HUES64 (cell line): ENCODE data around the gene ZNF345. TPM values are rescaled to one million over a fixed set of nuclear protein-coding genes. Genes with fewer than 3 reads are reported as not detected.

Experiments
- H3K27ac ChIP-seq: 2 replicates; pipeline ENCODE4 v1.7.0; 2013; ENCODE audit warnings: low read depth, low read length, inconsistent platforms
- H3K27me3 ChIP-seq: 2 replicates; pipeline ENCODE4 v1.6.1; 2013; ENCODE audit warnings: mild to moderate bottlenecking, low read length; ENCODE audit not compliant: insufficient read depth
- H3K36me3 ChIP-seq: 2 replicates; pipeline ENCODE4 v1.6.1; 2013; ENCODE audit warnings: mild to moderate bottlenecking, low read length; ENCODE audit not compliant: insufficient read depth
- H3K4me1 ChIP-seq: 2 replicates; pipeline ENCODE4 v1.6.1; 2013; ENCODE audit warnings: mild to moderate bottlenecking, low read length, moderate library complexity; ENCODE audit not compliant: insufficient read depth
- H3K4me3 ChIP-seq: 2 replicates; pipeline ENCODE4 v1.5.1; 2013; ENCODE audit warnings: mild to moderate bottlenecking, low read length, moderate library complexity
- H3K9ac ChIP-seq: 2 replicates; pipeline ENCODE4 v1.6.1; 2013; ENCODE audit warnings: mild to moderate bottlenecking, low read depth, low read length
- H3K9me3 ChIP-seq: 2 replicates; pipeline ENCODE4 v1.6.1; 2013; ENCODE audit warnings: low read depth, low read length; ENCODE audit not compliant: insufficient read depth
- WGBS: fragments of 150-250, 120-280 bp; methylation state at CpG from one replicate; pipeline ENCODE4 v1.1.7; 2013; ENCODE audit warnings: missing lambda C conversion rate; 5-methylcytosine and 5-hydroxymethylcytosine counted together
- polyA plus RNA-seq, 2 experiments: library from polyadenylated mRNA; stranded (reverse); fragments of 50-300 nt; gene quantifications; one replicate each; pipeline ENCODE4 v1.2.3, GENCODE V29; 2013

The ZNF345 gene
- 3.9 TPM for polyA plus RNA-seq (2013, experiment 1 of 2)
- polyA plus RNA-seq (2013, experiment 2 of 2) = 5.7 TPM

DNA sequence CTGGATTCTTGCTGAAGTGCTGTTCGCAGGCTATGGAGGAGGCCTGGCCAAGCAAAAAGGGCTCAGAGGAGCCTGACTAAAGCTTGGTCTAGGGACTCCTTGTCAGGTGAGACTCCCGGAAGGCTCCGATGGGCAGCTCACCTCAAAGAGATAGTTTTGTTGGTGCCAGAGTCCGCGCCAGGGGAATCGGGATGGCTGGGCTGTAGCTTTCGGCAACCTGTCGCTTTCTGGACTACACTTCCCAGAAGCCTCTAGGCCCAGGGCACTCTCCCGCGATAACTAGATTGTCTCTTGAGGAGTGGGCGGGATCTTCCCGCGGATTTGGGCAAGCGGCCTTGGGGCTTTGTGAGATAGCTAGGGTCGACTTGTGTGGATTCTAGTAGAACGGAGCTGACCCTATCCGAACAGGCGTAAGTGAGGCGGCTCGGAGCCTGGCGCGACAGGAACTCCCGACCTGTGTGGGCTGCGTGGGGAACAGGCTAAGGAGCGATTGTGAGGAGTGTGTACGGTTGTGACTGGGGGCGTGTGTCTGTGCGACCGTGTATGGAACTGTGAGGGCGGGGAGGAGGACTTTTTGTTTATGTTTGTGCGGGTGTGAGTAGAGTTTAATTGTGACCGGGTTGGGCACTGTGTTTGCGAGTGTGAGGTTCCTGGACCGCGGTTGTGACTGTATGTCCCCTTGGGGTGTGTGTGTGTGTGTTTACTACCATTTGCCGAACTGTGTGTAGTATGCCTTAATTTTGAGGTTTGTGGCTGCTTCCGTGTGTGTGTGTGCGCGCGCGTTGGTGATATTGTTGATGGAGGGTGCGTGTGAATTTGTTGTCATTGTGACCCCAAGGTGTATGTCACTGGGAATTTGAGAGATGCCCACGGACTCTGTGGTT lies at the start of gene ZNF345:
Gene ZNF345, plus strand, starts transcription at position 318 of the 884 bp plus-strand sequence. CDS start 25,955 bp downstream, outside the sequence.
- H3K36me3 ChIP-seq = peaks cover 24% of the 10 kb centered on the region
- peak within 1 kb of the TSS; percentile 82 for H3K4me3 ChIP-seq
- WGBS = 1% methylated on average over 43 of the region's 43 CpGs
- H3K27ac ChIP-seq = peak within 1 kb of the TSS; percentile 33; the same call in 1 of the 2 replicates
- peak within 1 kb of the TSS; percentile 88 for H3K9ac ChIP-seq
- no peaks in the 10 kb centered on the region for H3K27me3 ChIP-seq
- H3K9me3 ChIP-seq = peaks cover 11% of the 10 kb centered on the region; the same call in 1 of the 2 replicates
- H3K4me1 ChIP-seq = no peaks in the 10 kb centered on the region; the same call in 1 of the 2 replicates

DNA sequence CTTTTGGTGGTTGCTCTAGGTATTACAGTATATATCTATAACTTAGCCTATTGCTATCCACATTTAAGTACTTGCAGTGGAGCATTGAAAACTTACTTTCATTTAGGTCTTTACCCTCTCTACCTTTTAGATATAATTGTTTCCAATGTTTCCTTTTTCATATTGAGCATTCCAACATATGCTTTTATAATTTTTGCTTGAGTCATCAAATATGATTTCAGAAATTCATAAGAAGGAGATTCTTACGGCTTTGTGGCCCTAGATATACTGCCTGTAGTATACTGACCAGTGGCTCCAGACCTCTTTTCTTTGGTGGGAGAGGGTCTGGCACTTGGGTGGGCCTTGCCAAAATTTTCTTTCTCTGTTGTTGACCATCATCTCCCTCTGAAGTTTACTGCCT lies 45.3 kb upstream of the ZNF345 start:
- no peak overlapping the region for H3K4me3 ChIP-seq
- H3K4me1 ChIP-seq = no peaks in the 10 kb centered on the region
- H3K36me3 ChIP-seq = peaks cover 50% of the 10 kb centered on the region
- no peaks in the 10 kb centered on the region for H3K27me3 ChIP-seq
- H3K9me3 ChIP-seq = peaks cover 42% of the 10 kb centered on the region; the same call in 1 of the 2 replicates
- H3K9ac ChIP-seq = no peak overlapping the region
- H3K27ac ChIP-seq = no peak overlapping the region
- 100% methylated on average over 1 of the region's 1 CpG for WGBS

DNA sequence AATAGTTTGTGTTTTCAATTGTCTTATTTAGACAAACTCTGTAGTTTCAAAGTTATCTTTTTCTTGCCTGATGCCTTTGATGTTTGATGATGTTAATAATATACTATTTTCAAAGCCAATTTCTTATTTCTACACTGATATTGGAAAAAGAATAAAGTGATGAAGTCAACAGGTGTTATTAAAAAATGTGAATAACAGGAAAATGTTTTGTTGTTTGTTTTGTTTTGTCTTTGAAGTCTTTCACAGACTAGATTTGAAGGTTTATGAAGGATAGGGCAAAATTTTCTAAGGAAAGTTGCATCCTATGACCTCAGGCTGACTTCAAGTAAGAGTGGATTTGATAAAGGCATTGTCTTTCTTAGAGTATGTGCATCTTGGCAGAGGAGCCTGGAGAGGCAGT lies 43.6 kb upstream of the ZNF345 start:
- Histone ChIP-seq H3K4me3 (no peak overlapping the region), H3K9ac (no peak overlapping the region), H3K27ac (no peak overlapping the region), H3K27me3 (no peaks in the 10 kb centered on the region), H3K4me1 (no peaks in the 10 kb centered on the region), H3K36me3 (peaks cover 50% of the 10 kb centered on the region), H3K9me3 (peaks cover 59% of the 10 kb centered on the region)

DNA sequence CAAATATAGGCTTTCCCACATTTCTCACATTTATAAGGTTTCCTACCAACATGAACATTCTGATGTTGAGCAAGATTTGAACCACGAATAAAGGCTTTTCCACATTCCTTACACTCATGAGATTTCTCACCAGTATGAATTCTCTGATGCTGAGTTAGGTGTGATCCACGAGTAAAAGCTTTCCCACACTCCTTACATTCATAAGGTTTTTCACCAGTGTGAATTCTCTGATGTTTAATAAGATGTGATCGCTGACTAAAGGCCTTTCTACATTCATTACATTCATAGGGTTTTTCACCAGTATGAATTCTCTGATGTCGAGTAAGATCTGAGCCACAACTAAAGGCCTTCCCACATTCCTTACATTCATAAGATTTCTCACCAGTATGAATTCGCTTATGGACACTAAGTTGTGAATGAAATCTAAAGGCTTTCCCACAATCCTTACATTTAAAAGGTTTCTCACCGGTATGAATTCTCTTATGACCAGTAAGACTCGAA lies 31.5 kb upstream of the ZNF345 start:
- Histone ChIP-seq H3K36me3 (peaks cover 94% of the 10 kb centered on the region), H3K27me3 (no peaks in the 10 kb centered on the region), H3K9ac (no peak overlapping the region), H3K4me3 (no peak overlapping the region), H3K4me1 (no peaks in the 10 kb centered on the region), H3K27ac (no peak overlapping the region), H3K9me3 (peaks cover 93% of the 10 kb centered on the region)
- 97% methylated on average over 5 of the region's 7 CpGs for WGBS

DNA sequence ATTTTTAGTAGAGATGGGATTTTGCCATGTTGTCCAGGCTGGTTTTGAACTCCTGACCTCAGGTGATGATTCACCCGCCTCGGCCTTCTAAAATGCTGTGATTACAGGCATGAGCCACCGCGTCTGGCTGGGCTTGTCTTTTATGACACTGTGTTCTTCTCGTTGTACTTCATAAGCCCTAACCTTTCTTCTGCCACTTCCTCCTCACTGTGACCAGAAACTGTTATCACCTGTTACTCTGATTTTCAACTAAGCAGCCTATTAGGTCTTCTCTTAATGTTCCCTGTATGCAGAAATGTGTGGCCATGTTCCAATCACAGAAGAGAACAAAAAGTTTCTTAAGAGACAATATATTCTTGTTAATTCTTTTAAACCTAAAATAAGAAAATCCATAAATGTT lies 28.9 kb upstream of the ZNF345 start:
- Histone ChIP-seq H3K4me3 (no peak overlapping the region), H3K9ac (no peak overlapping the region), H3K36me3 (peaks cover 89% of the 10 kb centered on the region), H3K4me1 (no peaks in the 10 kb centered on the region), H3K9me3 (peaks cover 88% of the 10 kb centered on the region), H3K27me3 (no peaks in the 10 kb centered on the region), H3K27ac (no peak overlapping the region)
- WGBS = 97% methylated on average over 5 of the region's 5 CpGs

DNA sequence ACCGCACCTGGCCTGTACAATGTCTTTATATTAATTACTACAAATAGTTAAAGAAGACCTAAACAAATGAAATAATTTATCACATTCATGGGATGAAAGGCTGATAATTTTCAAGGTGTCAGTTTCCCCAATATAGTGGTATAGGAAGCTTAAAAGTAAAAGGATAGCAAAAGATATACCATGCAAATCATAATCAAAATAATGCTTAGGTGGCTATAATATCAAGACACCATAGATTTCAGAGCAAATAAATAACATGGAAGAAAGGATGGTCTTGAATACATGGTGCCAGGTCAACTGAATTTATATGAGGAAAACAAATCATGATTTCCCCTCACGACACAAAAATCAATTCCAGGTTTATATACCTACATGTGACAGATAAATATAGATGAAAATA lies 17.2 kb upstream of the ZNF345 start:
- no peaks in the 10 kb centered on the region for H3K27me3 ChIP-seq
- peaks cover 59% of the 10 kb centered on the region for H3K9me3 ChIP-seq
- peaks cover 48% of the 10 kb centered on the region for H3K36me3 ChIP-seq
- H3K4me3 ChIP-seq = no peak overlapping the region
- WGBS = no CpG with 5 or more reads among the region's 2 CpGs
- no peak overlapping the region for H3K27ac ChIP-seq
- no peak overlapping the region for H3K9ac ChIP-seq
- H3K4me1 ChIP-seq = no peaks in the 10 kb centered on the region

DNA sequence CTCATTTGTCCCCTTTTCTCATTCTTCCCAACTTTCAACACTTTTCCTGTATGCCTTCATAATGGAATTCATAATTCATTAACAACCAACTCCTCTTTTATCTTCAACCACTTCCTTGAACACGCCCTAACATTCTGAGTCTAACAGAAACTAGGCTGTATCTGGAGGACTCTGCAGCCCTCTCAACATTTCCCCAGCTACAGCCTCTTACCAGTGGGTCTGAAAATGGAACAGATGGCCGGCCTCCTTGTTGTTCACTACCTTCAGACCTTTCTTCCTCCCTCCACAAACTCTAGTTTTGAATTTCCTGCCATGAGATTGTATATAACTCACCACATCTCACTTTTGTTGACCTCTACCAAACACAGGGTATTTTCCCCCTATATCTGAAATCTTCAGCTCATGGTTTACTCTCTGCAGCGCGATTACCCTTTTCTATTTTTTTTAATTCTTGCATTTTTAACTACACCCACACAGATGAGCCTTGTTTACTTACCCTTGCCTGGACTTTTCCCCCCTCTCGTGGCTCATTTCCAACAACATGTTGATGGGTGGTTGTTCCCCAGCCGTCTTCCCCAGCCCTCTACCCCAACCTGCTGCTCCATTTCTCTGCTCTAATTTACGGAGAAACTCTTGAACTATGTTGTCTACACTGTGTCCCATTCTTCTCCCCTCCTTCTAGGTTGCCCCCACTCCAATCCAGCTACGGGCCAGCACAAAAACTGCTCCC lies 13.3 kb upstream of the ZNF345 start:
- H3K4me1 ChIP-seq = no peaks in the 10 kb centered on the region
- peak overlapping the region; percentile 93 for H3K9ac ChIP-seq
- H3K27ac ChIP-seq = no peak overlapping the region
- peaks cover 23% of the 10 kb centered on the region; the same call in 1 of the 2 replicates for H3K9me3 ChIP-seq
- H3K4me3 ChIP-seq = peak overlapping the region; percentile 88
- 60% methylated on average over 8 of the region's 8 CpGs for WGBS
- H3K27me3 ChIP-seq = no peaks in the 10 kb centered on the region
- H3K36me3 ChIP-seq = peaks cover 17% of the 10 kb centered on the region

DNA sequence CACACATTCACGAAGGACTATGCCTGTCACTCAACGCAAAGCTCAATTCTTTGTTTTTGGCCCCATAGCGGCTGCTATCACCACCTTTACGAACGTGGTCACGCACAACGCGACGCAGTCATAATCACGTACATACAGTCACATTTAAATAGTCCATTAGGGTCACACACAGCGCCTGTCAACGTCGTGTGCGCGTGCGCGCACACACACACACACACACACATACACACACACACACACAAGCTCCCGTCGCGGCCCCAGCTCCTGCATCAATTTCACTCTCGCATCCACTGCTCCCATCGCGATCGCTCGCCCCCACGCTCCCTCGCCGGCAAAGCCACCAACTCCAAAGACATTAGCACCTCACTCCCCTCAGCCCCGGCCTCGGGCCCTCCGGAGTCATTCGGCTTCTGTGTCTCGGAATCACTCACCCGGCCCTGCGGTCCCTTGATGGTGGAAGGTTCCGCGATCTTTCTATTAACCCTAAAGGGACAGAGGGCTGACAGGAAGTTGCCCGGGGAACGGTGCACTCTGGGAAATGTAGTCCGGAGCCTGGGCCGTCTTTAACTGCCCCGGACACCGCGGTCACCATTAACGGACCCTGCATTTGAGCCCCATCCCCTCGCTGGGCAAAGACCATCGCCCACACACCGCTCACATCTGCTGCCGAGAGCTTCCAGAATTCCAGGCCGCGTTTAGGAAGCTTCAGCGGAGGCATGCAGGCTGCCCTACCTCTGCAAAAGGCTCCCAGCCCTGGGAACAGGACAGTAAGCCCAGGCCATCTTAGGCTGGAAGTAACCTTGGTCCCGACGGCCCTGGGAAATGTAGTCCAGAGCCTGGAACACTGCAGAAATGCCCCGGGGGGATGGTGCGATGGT lies 12.5 kb upstream of the ZNF345 start, which contains the start of gene ZNF790:
Gene ZNF790, minus strand, starts transcription at position 482 of the 878 bp plus-strand sequence. CDS start 12,768 bp downstream, outside the sequence.
- Histone ChIP-seq H3K9ac (peak within 1 kb of the TSS; percentile 93), H3K27me3 (no peaks in the 10 kb centered on the region), H3K27ac (peak within 1 kb of the TSS; percentile 83), H3K36me3 (peaks cover 13% of the 10 kb centered on the region), H3K4me1 (no peaks in the 10 kb centered on the region), H3K4me3 (peak within 1 kb of the TSS; percentile 88), H3K9me3 (peaks cover 16% of the 10 kb centered on the region; the same call in 1 of the 2 replicates)
- WGBS = under 1% methylated on average over 56 of the region's 56 CpGs

DNA sequence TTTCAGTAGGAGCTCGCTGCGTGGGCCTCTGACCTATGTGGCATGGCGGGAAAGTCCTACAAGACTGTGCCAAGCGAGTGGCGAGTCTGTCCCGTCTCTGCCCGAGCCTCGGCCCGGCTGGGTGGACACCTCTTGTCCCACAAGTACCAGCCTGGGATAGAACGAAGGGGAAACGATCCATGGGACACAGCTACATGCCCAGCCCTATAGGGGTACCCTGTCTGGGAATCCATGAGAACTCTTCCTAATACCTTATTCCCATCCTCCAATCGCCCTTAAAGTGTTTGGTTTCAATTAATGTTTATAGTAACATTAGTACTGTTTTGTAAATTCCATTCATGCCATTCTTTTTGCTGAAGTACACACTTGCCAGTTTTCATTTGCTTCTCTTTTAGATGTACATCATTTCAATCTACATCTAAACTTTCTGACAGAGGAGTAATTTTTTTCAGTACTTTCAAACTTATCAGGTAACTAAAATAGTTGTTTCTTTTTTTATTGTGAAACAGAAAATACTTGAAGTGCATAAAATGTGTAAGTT lies 11.8 kb upstream of the ZNF345 start:
- Histone ChIP-seq H3K36me3 (peaks cover 10% of the 10 kb centered on the region), H3K27ac (no peak overlapping the region), H3K27me3 (no peaks in the 10 kb centered on the region), H3K9me3 (0 out of 2 replicates have a peak, but pooled peaks cover 9% of the 10 kb centered on the region), H3K4me3 (peak overlapping the region; percentile 88), H3K4me1 (no peaks in the 10 kb centered on the region), H3K9ac (peak overlapping the region; percentile 93)
- 39% methylated on average over 11 of the region's 12 CpGs for WGBS

DNA sequence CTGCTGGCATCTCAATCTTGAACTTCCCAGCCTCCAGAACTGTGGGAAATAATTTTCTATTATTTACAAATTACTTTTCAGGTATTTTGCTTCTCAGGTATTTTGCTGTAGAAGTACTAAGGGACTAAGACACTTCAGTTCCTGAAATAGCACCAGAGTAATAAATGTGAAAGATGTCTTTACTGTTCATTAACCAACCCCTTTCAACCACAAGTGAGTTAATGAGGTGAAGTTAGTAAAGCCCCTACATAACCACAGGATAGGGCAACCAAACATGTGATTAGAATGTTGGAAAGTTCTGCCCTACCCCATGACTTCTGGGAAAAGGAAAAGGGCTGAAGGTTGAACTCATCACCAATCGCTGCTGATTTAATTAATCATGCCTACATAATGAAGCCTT lies 2.7 kb upstream of the ZNF345 start:
- 100% methylated on average over 1 of the region's 1 CpG for WGBS
- Histone ChIP-seq H3K4me3 (no peak overlapping the region), H3K27ac (no peak overlapping the region), H3K36me3 (peaks cover 18% of the 10 kb centered on the region), H3K9ac (no peak overlapping the region), H3K27me3 (no peaks in the 10 kb centered on the region), H3K9me3 (no peaks in the 10 kb centered on the region), H3K4me1 (no peaks in the 10 kb centered on the region; the same call in 1 of the 2 replicates)
